Adipocyte (in vitro differentiated cells): ENCODE data around the gene MUC21.
"Not testable (repeated sequence)": the region's sequence is repeated elsewhere in the genome, so short reads cannot be mapped to it uniquely, and the experiment has no call there.

ENCODE experiments used
- DNase-seq: peaks from one replicate; pipeline ENCODE4 v3.0.0-alpha.2; 2015; ENCODE audit warnings: low read depth
- H3K27me3 ChIP-seq: replicated peaks from 2 replicates; pipeline ENCODE4 v1.7.0; 2013; ENCODE audit warnings: mild to moderate bottlenecking, low read length, moderate library complexity; ENCODE audit not compliant: control insufficient read depth, insufficient read depth
- H3K36me3 ChIP-seq: 2 replicates; pipeline ENCODE4 v1.7.0; 2013; ENCODE audit warnings: low read length, mild to moderate bottlenecking, moderate library complexity; ENCODE audit not compliant: control insufficient read depth, insufficient read depth, severe bottlenecking
- H3K4me1 ChIP-seq: 2 replicates; pipeline ENCODE4 v1.7.0; 2013; ENCODE audit warnings: mild to moderate bottlenecking, low read length, moderate library complexity; ENCODE audit not compliant: control insufficient read depth, insufficient read depth
- H3K4me3 ChIP-seq: 2 replicates; pipeline ENCODE4 v1.7.0; 2013; ENCODE audit warnings: mild to moderate bottlenecking, low read length, moderate library complexity
- H3K9ac ChIP-seq: 2 replicates; pipeline ENCODE4 v1.7.0; 2013; ENCODE audit warnings: mild to moderate bottlenecking, low read length, moderate library complexity
- H3K9me3 ChIP-seq: 2 replicates; pipeline ENCODE4 v1.7.0; 2013; ENCODE audit warnings: mild to moderate bottlenecking, low read length, moderate library complexity; ENCODE audit not compliant: control insufficient read depth

The MUC21 gene

GRCh38 chr6:30951907-30952469 is 31.5 kb upstream of the MUC21 start:
- H3K36me3 ChIP-seq = no peaks in the 10 kb centered on the region
- H3K4me3 ChIP-seq = no peak overlapping the region
- DNase-seq = no peak
- H3K27me3 ChIP-seq = peaks cover 83% of the 10 kb centered on the region
- no peak overlapping the region for H3K9ac ChIP-seq
- H3K4me1 ChIP-seq = no peaks in the 10 kb centered on the region
- peaks cover 27% of the 10 kb centered on the region for H3K9me3 ChIP-seq

DNA sequence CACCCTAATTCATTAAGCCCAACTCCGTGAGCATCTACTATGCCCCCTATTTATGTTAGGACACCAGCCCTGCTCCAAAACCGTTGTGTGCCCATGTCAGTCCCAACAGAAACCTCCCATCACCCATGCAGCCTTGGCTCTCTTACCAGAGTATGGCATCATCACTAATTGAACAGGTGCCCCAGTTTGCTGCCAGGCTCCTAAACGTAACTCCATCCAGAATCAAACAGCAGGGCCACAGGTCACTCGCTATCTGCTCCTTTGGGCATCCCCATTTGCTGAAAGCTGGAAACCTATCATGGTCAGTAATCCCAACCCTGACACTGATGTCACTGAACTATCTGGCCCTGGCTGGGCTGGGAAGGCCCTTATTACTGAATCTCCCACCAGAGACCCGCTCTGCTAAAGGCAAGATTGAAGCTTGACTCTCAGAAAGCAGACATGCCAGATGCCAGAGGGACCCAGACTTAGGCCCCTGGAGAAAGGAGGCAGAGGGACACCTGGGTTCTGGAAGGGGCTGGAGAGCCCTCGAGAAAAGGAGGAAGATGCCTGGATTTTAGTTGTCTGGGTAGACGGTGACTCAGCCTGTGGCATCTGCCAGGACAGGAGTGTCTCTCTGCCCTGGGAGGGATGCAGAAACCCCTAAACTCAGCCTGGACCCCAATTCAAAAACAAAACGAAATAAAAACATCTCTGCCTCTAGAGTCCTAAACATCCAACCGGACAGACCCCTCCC is 28.7 kb upstream of the MUC21 start:
- H3K27me3 ChIP-seq = peaks cover 68% of the 10 kb centered on the region
- H3K9me3 ChIP-seq = peaks cover 19% of the 10 kb centered on the region
- DNase-seq = no peak
- H3K4me3 ChIP-seq = peak overlapping the region; percentile 61
- no peaks in the 10 kb centered on the region for H3K36me3 ChIP-seq
- H3K4me1 ChIP-seq = no peaks in the 10 kb centered on the region
- H3K9ac ChIP-seq = no peak overlapping the region

GRCh38 chr6:30955367-30956042 is 28.0 kb upstream of the MUC21 start:
- Histone ChIP-seq H3K9me3 (peaks cover 14% of the 10 kb centered on the region), H3K4me1 (no peaks in the 10 kb centered on the region), H3K9ac (peak overlapping the region; percentile 36), H3K4me3 (peak overlapping the region; percentile 61), H3K36me3 (no peaks in the 10 kb centered on the region), H3K27me3 (peaks cover 63% of the 10 kb centered on the region)
- peak; percentile 59 for DNase-seq

- no peaks in the 10 kb centered on the region for H3K9me3 ChIP-seq
- H3K27me3 ChIP-seq = peaks cover 42% of the 10 kb centered on the region
- H3K4me1 ChIP-seq = peaks cover 10% of the 10 kb centered on the region
- no peak for DNase-seq
- no peaks in the 10 kb centered on the region for H3K36me3 ChIP-seq
- H3K4me3 ChIP-seq = no peak overlapping the region
- H3K9ac ChIP-seq = no peak overlapping the region
These were observed 25.8 kb upstream of the MUC21 start for GRCh38 chr6:30957716-30958115.

- Histone ChIP-seq H3K27me3 (peaks cover 29% of the 10 kb centered on the region), H3K9me3 (no peaks in the 10 kb centered on the region), H3K9ac (no peak overlapping the region), H3K4me1 (peaks cover 10% of the 10 kb centered on the region), H3K36me3 (no peaks in the 10 kb centered on the region), H3K4me3 (no peak overlapping the region)
- peak; percentile 81 for DNase-seq
These were observed 22.4 kb upstream of the MUC21 start for GRCh38 chr6:30960907-30961673.

DNA sequence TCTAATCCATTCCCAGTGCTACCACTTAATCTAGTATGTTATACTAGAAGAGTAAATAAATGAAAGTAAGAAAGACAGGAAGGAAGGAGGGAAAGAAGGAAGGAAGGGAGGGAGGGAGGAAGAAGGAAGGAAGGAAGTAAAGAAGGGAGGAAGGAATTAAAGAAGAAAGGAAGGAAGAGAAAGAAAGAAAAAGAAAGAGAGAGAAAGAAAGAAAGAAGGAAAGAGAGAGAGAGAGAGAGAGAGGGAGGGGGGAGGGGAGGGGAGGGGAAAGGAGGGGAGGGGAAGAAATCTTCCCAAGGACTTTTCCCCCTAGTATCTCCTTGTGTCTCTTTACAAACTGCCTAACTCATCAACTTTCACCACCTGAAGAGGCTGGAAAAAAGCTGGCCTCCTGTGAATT is 20.8 kb upstream of the MUC21 start:
- peaks cover 22% of the 10 kb centered on the region for H3K27me3 ChIP-seq
- H3K4me3 ChIP-seq = no peak overlapping the region
- no peaks in the 10 kb centered on the region for H3K9me3 ChIP-seq
- no peak for DNase-seq
- peaks cover 10% of the 10 kb centered on the region for H3K4me1 ChIP-seq
- H3K36me3 ChIP-seq = no peaks in the 10 kb centered on the region
- H3K9ac ChIP-seq = no peak overlapping the region

DNA sequence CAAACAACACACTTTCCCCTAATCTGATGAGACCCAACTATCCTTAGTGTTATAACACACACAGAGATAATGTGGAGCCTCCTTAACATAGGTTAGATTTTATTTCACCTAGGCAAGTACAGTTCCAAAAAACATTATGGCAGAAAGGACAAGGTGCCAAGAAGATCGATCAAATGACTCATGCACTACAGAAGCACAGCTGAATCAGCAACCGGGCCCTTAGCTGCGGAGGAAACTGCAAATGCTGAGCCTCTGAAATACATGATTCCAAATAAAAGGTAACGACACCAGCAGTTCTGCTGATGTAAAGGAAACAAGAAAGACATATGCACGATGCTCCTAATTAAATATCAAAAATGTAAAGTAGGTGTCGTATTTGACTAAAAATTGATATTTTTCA is 19.9 kb upstream of the MUC21 start:
- Histone ChIP-seq H3K4me3 (no peak overlapping the region), H3K9me3 (no peaks in the 10 kb centered on the region), H3K36me3 (no peaks in the 10 kb centered on the region), H3K9ac (no peak overlapping the region), H3K27me3 (peaks cover 21% of the 10 kb centered on the region), H3K4me1 (peaks cover 10% of the 10 kb centered on the region)
- no peak for DNase-seq

- H3K9ac ChIP-seq = no peak overlapping the region
- H3K27me3 ChIP-seq = peaks cover 19% of the 10 kb centered on the region
- H3K4me1 ChIP-seq = peaks cover 10% of the 10 kb centered on the region
- no peaks in the 10 kb centered on the region for H3K9me3 ChIP-seq
- no peak for DNase-seq
- H3K4me3 ChIP-seq = no peak overlapping the region
- no peaks in the 10 kb centered on the region for H3K36me3 ChIP-seq
These were observed 19.4 kb upstream of the MUC21 start for GRCh38 chr6:30964075-30964474.

DNA sequence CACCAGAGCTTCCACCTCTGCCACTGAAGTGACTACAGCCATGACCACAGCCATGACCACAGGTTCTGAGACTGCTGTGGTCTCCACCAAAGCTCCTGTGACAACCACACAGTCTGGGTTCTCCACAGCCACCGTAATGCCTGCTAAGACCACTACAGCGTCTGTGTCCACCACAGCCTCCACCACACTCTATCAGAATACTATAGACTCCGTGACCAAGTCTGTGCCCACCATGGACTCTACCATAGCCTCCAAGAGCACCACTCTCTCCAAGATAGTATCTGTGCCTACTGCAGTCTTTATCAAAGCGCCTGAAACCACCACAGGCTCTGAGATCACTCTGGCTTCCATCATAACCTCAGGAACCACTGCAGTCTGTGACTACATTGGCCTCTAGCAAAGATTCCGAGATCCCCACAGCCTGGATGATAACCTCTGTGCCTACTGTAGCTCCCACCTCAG is 18.3 kb upstream of the MUC21 start:
- DNase-seq = no peak
- peaks cover 10% of the 10 kb centered on the region for H3K4me1 ChIP-seq
- no peak overlapping the region for H3K4me3 ChIP-seq
- no peaks in the 10 kb centered on the region for H3K36me3 ChIP-seq
- peaks cover 17% of the 10 kb centered on the region for H3K27me3 ChIP-seq
- no peak overlapping the region for H3K9ac ChIP-seq
- no peaks in the 10 kb centered on the region for H3K9me3 ChIP-seq

DNA sequence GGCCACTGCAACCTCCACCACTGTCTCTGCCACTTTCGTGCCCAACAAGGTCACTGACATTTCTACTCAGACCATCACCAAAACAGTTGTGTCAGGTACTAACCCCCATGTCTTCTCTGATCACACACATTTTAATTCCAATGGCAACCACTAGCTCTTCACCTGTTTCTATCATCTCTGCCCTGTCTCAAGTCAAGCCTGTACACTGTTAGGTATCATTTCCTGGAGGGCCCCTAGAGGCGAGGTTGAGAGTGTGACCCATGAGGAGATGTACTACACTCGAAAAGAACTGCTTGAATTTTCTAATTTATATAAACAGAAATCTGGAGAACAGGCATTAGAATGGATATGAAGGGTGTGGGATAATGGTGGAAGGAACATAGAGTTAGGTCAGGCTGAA is 17.4 kb upstream of the MUC21 start:
- no peak overlapping the region for H3K4me3 ChIP-seq
- DNase-seq = no peak
- H3K27me3 ChIP-seq = peaks cover 17% of the 10 kb centered on the region
- H3K36me3 ChIP-seq = no peaks in the 10 kb centered on the region
- no peaks in the 10 kb centered on the region for H3K9me3 ChIP-seq
- H3K4me1 ChIP-seq = peaks cover 5% of the 10 kb centered on the region
- H3K9ac ChIP-seq = no peak overlapping the region

- not testable (repeated sequence) for DNase-seq, H3K4me1 ChIP-seq, H3K4me3 ChIP-seq, H3K9ac ChIP-seq, H3K9me3 ChIP-seq, H3K36me3 ChIP-seq
- peaks cover 30% of the 10 kb centered on the region for H3K27me3 ChIP-seq
These were observed 14.3 kb upstream of the MUC21 start for GRCh38 chr6:30969171-30969570.
